ENCODE data around the gene ASRGL1.

GRCh38 chr11:62374801-62375200 is 37.6 kb downstream of the ASRGL1 start:
- no peak for TF ChIP-seq TAF1 (IDR thresholded peaks at IDR 0.05; ENCODE audit: borderline replicate concordance, insufficient read depth, low read length)
- no peak for TF ChIP-seq POLR2AphosphoS5 (IDR thresholded peaks at IDR 0.05; ENCODE audit: low read depth, low read length)
- no peak for TF ChIP-seq SIN3A (IDR thresholded peaks at IDR 0.05; ENCODE audit: borderline replicate concordance, insufficient read depth, low read length)

Data from PFSK-1 (cell line).